Measurements from ENCODE around the gene RASSF3.

DNA sequence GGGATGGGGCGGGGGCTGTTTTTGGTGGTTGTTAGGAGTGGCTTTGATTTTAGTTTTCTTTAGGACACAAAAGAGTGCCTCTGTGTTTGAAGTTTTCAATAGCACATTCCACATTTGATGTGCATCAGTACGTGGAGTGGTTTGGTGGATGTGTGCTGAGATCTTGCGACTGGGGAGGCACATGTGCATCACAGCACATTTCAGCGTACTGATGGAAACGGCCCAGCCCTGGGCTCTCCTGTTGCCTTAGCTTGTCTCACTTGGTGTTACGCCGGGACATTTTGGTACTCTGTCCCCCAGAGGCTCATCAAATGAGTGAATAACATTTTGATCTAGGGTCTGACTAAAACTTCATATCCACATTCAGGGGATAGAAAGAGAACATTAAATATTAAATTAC, 78.4 kb downstream of the RASSF3 start:
- TF ChIP-seq, protein P1, sequence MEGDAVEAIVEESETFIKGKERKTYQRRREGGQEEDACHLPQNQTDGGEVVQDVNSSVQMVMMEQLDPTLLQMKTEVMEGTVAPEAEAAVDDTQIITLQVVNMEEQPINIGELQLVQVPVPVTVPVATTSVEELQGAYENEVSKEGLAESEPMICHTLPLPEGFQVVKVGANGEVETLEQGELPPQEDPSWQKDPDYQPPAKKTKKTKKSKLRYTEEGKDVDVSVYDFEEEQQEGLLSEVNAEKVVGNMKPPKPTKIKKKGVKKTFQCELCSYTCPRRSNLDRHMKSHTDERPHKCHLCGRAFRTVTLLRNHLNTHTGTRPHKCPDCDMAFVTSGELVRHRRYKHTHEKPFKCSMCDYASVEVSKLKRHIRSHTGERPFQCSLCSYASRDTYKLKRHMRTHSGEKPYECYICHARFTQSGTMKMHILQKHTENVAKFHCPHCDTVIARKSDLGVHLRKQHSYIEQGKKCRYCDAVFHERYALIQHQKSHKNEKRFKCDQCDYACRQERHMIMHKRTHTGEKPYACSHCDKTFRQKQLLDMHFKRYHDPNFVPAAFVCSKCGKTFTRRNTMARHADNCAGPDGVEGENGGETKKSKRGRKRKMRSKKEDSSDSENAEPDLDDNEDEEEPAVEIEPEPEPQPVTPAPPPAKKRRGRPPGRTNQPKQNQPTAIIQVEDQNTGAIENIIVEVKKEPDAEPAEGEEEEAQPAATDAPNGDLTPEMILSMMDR (IDR thresholded peaks at IDR 0.05 in 4 of 5, conservative IDR thresholded peaks at IDR 0.05 in 1 of 5), result no peak
- no peak for TF ChIP-seq POLR2A (IDR thresholded peaks at IDR 0.05)
